Naive thymus-derived CD4-positive, alpha-beta T cell (primary cell): ENCODE results near the gene FNDC10. TPM values are rescaled to one million over a fixed set of nuclear protein-coding genes. Genes with fewer than 3 reads are reported as not detected.

ENCODE experiments used
- ATAC-seq: fragments of 150-1000 bp; cut with Tn5 transposase; 2 replicates; pipeline ENCODE4 v1.10.0; 2021; ENCODE audit warnings: mild to moderate bottlenecking, moderate library complexity
- CTCF ChIA-PET: fragments of 350-600 bp; sonication (Branson Sonifier 250); formaldehyde crosslinking; loops from one replicate; lab custom pipeline; 2021; ENCODE audit warnings: antibody characterized with exemption; lab: Charles Lee
- POLR2A ChIA-PET: fragments of 350-600 bp; sonication (Branson Sonifier 250); formaldehyde crosslinking; loops from one replicate; lab custom pipeline; 2021; ENCODE audit warnings: antibody characterized with exemption, inconsistent platforms; lab: Charles Lee
- DNase-seq, 9 donors: peaks; one replicate each; pipeline versions ENCODE4 v3.0.0 to v3.0.0-alpha.2; 2020 to 2022; ENCODE audit warnings: mixed read lengths in 1 of 9
- H3K27ac ChIP-seq: one replicate; pipeline ENCODE4 v1.7.0; 2013; ENCODE audit warnings: mild to moderate bottlenecking, low read depth, low read length, moderate library complexity
- H3K27me3 ChIP-seq, 2 donors: one replicate each; pipeline ENCODE4 v1.7.0; 2013; ENCODE audit warnings: low read length in 2 of 2, mild to moderate bottlenecking in 2 of 2, moderate library complexity in 2 of 2; ENCODE audit not compliant: control insufficient read depth in 2 of 2, insufficient read depth in 2 of 2
- H3K36me3 ChIP-seq, 3 experiments: 1 replicate in 2 of 3; 2 replicates in 1 of 3; pipeline ENCODE4 v1.7.0; 2013; ENCODE audit warnings: low read length in 3 of 3, mild to moderate bottlenecking in 3 of 3, moderate library complexity in 1 of 3; ENCODE audit not compliant: insufficient read depth in 3 of 3, control insufficient read depth in 2 of 3
- H3K4me1 ChIP-seq, 2 donors: one replicate each; pipeline ENCODE4 v1.7.0; 2013; ENCODE audit warnings: low read length in 2 of 2, mild to moderate bottlenecking in 2 of 2, moderate library complexity in 1 of 2; ENCODE audit not compliant: control insufficient read depth in 2 of 2, insufficient read depth in 2 of 2
- H3K4me3 ChIP-seq: 2 replicates; pipeline ENCODE4 v1.7.0; 2013; ENCODE audit warnings: mild to moderate bottlenecking, low read length
- H3K9me3 ChIP-seq, 3 experiments: 1 replicate in 2 of 3; 2 replicates in 1 of 3; pipeline ENCODE4 v1.7.0; 2013; ENCODE audit warnings: low read length in 3 of 3; ENCODE audit not compliant: control insufficient read depth in 2 of 3
- H3K27ac Mint-ChIP-seq, 9 donors: one replicate each; pipeline ENCODE4 v1.8.0; 2020 to 2022; ENCODE audit warnings: mixed read lengths in 9 of 9, mild to moderate bottlenecking in 8 of 9, moderate library complexity in 5 of 9, inconsistent platforms in 2 of 9
- H3K27me3 Mint-ChIP-seq, 5 donors: one replicate each; pipeline ENCODE4 v1.8.0; 2021 to 2022; ENCODE audit warnings: mixed read lengths in 5 of 5, mild to moderate bottlenecking in 1 of 5
- H3K36me3 Mint-ChIP-seq, 5 donors: one replicate each; pipeline ENCODE4 v1.8.0; 2020 to 2022; ENCODE audit warnings: mixed read lengths in 5 of 5, mild to moderate bottlenecking in 3 of 5, inconsistent platforms in 1 of 5
- H3K4me1 Mint-ChIP-seq, 7 donors: one replicate each; pipeline ENCODE4 v1.8.0; 2020 to 2022; ENCODE audit warnings: mixed read lengths in 7 of 7, mild to moderate bottlenecking in 3 of 7, inconsistent platforms in 1 of 7
- H3K4me3 Mint-ChIP-seq, 10 donors: one replicate each; pipeline ENCODE4 v1.8.0; 2020 to 2022; ENCODE audit warnings: mild to moderate bottlenecking in 10 of 10, mixed read lengths in 10 of 10, moderate library complexity in 6 of 10, inconsistent platforms in 2 of 10
- H3K9me3 Mint-ChIP-seq, 11 donors: one replicate each; pipeline ENCODE4 v1.8.0; 2020 to 2022; ENCODE audit warnings: mixed read lengths in 11 of 11, mild to moderate bottlenecking in 4 of 11, inconsistent platforms in 1 of 11, moderate library complexity in 1 of 11
- intact Hi-C, 2 donors: fragments of 100-400 bp; cut with micrococcal nuclease; formaldehyde crosslinking; loops; one replicate each; pipeline ENCODE4 v1.15.1; 2023
- polyA plus RNA-seq, 2 donors: library from polyadenylated mRNA; unstranded; fragments of 300-500 nt; fragmentation: Illumina TruSeq; gene quantifications; one replicate each; pipeline ENCODE4 v1.2.3, GENCODE V29; 2021
- total RNA-seq, 6 experiments: library from RNA in 5 of 6; stranded (reverse) in 5 of 6; gene quantifications; 1 replicate in 5 of 6; 2 replicates in 1 of 6; pipeline ENCODE4 v1.2.3 and lab custom pipeline; 2021 to 2026

The FNDC10 gene
- total and polyA plus RNA-seq, 7 experiments from 2014 or later, result 1.3 to 10.7 (median 3.2) TPM

DNA sequence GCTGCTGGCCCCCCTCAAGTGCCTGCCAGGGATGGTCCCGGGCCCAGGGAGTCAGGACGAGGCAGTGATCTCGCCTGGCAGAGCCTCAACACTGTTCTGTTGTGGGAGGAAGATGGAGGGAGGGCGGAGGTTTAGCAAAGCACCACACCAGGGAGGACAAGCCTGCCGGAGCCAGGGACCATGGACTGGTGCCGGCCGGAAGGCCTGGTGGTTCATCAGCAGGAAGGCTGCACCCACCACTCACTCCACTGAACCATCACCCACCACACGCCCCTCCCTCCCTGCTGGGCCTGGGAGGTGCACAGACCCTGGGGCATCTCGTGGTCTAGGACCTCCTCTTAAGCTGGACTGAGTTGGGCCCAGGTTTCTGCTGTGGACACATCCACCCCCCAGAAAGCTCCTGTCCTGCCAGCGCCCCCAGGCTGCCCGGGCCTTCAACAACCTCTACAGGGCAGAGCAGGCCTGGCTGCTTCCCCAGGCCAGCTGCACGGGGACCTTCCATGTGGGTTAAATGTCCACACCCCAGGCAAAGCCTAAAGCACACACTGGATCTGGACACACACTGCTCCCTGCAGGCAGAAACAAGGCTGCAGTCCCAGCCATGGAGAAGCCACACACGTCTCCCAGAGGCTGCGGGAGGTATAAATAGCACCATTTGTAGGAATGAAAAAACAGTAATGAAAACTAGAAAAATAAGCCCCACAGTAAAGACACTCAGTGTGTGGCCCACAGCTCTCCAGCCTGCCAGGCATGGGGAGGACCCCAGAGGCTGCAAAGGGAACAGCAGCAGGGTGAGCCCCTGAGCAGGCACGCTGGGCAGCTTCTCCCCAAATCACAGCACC, 49.1 kb downstream of the FNDC10 start:
- intact Hi-C loops, result no loop called here
- Mint-ChIP-seq H3K4me3 (no peak overlapping the region), H3K27me3 (no peaks in the 10 kb centered on the region), H3K9me3 (no peaks in the 10 kb centered on the region), H3K4me1 (peaks cover 0 to 6% (median 0%) of the 10 kb centered on the region in 7 donors), H3K27ac (peak overlapping the region in 2 of 9 donors; percentile 36 to 56), H3K36me3 (no peaks in the 10 kb centered on the region)
- peaks cover 0 to 6% (median 0%) of the 10 kb centered on the region in 3 experiments for H3K36me3 ChIP-seq
- ChIA-PET POLR2A (no interaction called here), CTCF (interaction anchor here (0.8 kb wide), 1 partner anchor 46 kb away, joined by 3 read pairs; no protein-coding TSS in a partner anchor)
- no peaks in the 10 kb centered on the region for H3K27me3 ChIP-seq
- no peak overlapping the region for H3K27ac ChIP-seq
- no peaks in the 10 kb centered on the region for H3K9me3 ChIP-seq
- H3K4me1 ChIP-seq, result no peaks in the 10 kb centered on the region
- no peak overlapping the region for H3K4me3 ChIP-seq
- DNase-seq (no peak), ATAC-seq (peak; percentile 18)

DNA sequence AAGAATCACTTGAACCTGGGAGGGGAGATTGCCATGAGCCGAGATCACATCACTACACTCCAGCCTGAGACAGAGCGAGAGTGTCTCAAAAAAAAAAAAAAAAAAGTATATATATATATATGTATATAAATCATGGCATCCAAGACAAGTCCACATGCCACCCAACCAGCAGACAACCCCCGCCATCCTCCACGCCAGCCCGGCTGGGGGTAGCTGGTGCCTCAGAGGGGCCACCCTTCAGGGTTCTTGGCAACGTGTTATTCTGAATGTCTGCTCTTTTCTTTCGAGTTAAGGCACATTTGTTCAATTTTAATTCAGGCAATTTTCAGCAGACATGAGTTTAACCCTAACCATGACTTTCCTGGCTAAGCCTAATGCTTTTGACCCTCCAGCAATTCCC, 49.8 kb downstream of the FNDC10 start:
- CTCF ChIA-PET, result interaction anchor here (0.8 kb wide), 1 partner anchor 46 kb away, joined by 3 read pairs; no protein-coding TSS in a partner anchor
- DNase-seq, result no peak
- Mint-ChIP-seq H3K4me1 (peaks cover 0 to 6% (median 0%) of the 10 kb centered on the region in 7 donors), H3K9me3 (no peaks in the 10 kb centered on the region), H3K36me3 (peaks cover 0 to 1% (median 0%) of the 10 kb centered on the region in 5 donors), H3K4me3 (no peak overlapping the region), H3K27ac (no peak overlapping the region), H3K27me3 (no peaks in the 10 kb centered on the region)
- H3K9me3 ChIP-seq, result no peaks in the 10 kb centered on the region
- no peak overlapping the region for H3K27ac ChIP-seq
- no peak for ATAC-seq
- intact Hi-C loops, result no loop called here
- peaks cover 0 to 6% (median 0%) of the 10 kb centered on the region in 3 experiments for H3K36me3 ChIP-seq
- no peaks in the 10 kb centered on the region for H3K27me3 ChIP-seq
- no peaks in the 10 kb centered on the region for H3K4me1 ChIP-seq
- H3K4me3 ChIP-seq, result no peak overlapping the region
- POLR2A ChIA-PET, result no interaction called here

DNA sequence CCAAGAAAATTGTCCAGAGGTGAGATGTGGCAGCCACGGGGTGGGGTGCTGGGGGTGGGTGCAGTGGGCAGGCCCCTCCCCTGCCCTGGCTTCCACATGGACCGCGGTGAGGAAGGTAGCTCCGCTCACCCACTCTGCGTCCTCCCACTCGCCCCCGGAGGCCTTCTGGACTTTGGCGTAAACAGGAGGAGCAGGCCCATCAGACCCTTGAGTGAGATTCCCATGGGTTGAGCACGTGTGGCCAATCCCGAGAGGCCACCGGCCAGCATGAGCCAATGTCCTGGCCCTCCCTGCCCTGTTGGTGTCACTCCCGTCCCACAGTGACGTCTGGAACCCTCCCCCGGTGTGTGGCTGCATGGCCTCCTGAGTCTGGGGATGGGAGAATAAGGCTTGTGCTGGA, 51.3 kb downstream of the FNDC10 start:
- no peaks in the 10 kb centered on the region for H3K9me3 Mint-ChIP-seq
- no peak overlapping the region for H3K27ac ChIP-seq
- ATAC-seq (no peak), DNase-seq (no peak)
- H3K36me3 Mint-ChIP-seq, result peaks cover 0 to 1% (median 0%) of the 10 kb centered on the region in 5 donors
- H3K9me3 ChIP-seq, result no peaks in the 10 kb centered on the region
- H3K4me1 ChIP-seq, result no peaks in the 10 kb centered on the region
- H3K4me1 Mint-ChIP-seq, result peaks cover 0 to 4% (median 0%) of the 10 kb centered on the region in 7 donors
- H3K27me3 Mint-ChIP-seq, result no peaks in the 10 kb centered on the region
- CTCF ChIA-PET, result no interaction called here
- peaks cover 0 to 9% (median 0%) of the 10 kb centered on the region in 3 experiments for H3K36me3 ChIP-seq
- intact Hi-C loops, result no loop called here
- H3K4me3 Mint-ChIP-seq, result no peak overlapping the region
- POLR2A ChIA-PET, result no interaction called here
- peak overlapping the region in 1 of 9 donors; percentile 5 for H3K27ac Mint-ChIP-seq
- H3K27me3 ChIP-seq, result no peaks in the 10 kb centered on the region
- H3K4me3 ChIP-seq, result no peak overlapping the region

Other genes with a start within 250 kb of the FNDC10 start
- 1 to 10 TPM in 3 of 5 experiments, under 1 TPM in 2; 0.39 to 2.2 (median 1.0) TPM for gene MXRA8, start 241.6 kb downstream of the FNDC10 start, total RNA-seq
- under 1 TPM; 0.41 to 0.66 TPM for gene MXRA8, start 241.6 kb downstream of the FNDC10 start, polyA plus RNA-seq
- gene AURKAIP1, start 224.9 kb downstream of the FNDC10 start, total RNA-seq, result 100 to 1,000 TPM in 1 of 5 experiments, 10 to 100 TPM in 4; 53.8 to 107 (median 64.5) TPM
- gene AURKAIP1, start 224.9 kb downstream of the FNDC10 start, polyA plus RNA-seq, result 100 to 1,000 TPM; 135 to 160 TPM
- gene CCNL2, start 200.8 kb downstream of the FNDC10 start, total RNA-seq, result 100 to 1,000 TPM; 130 to 403 (median 278) TPM
- 10 to 100 TPM; 16.3 to 38.3 TPM for gene CCNL2, start 200.8 kb downstream of the FNDC10 start, polyA plus RNA-seq
- gene MRPL20, start 192.8 kb downstream of the FNDC10 start, total RNA-seq, result 100 to 1,000 TPM in 4 of 5 experiments, 10 to 100 TPM in 1; 91.2 to 135 (median 122) TPM
- gene MRPL20, start 192.8 kb downstream of the FNDC10 start, polyA plus RNA-seq, result 100 to 1,000 TPM; 221 to 239 TPM
- gene ANKRD65, start 178.9 kb downstream of the FNDC10 start, total RNA-seq, result not detected
- not detected for gene ANKRD65, start 178.9 kb downstream of the FNDC10 start, polyA plus RNA-seq
- 1 to 10 TPM in 1 of 5 experiments, under 1 TPM in 1, not detected in 3; 0.15 to 1.2 TPM for gene VWA1, start 164.4 kb downstream of the FNDC10 start, total RNA-seq
- not detected for gene VWA1, start 164.4 kb downstream of the FNDC10 start, polyA plus RNA-seq
- gene ATAD3C, start 150.4 kb downstream of the FNDC10 start, total RNA-seq, result 1 to 10 TPM in 4 of 5 experiments, under 1 TPM in 1; 0.61 to 2.0 (median 1.4) TPM
- gene ATAD3C, start 150.4 kb downstream of the FNDC10 start, polyA plus RNA-seq, result under 1 TPM; 0.64 to 0.76 TPM
- gene ATAD3B, start 128.4 kb downstream of the FNDC10 start, total RNA-seq, result 10 to 100 TPM; 42.5 to 53.8 (median 51.7) TPM
- gene ATAD3B, start 128.4 kb downstream of the FNDC10 start, polyA plus RNA-seq, result 1 to 10 TPM; 4.5 to 6.1 TPM
- gene ATAD3A, start 88.0 kb downstream of the FNDC10 start, total RNA-seq, result 10 to 100 TPM; 21.0 to 41.3 (median 22.9) TPM
- 10 to 100 TPM in 1 of 2 donors, 1 to 10 TPM in 1; 5.4 to 11.6 TPM for gene ATAD3A, start 88.0 kb downstream of the FNDC10 start, polyA plus RNA-seq
- gene TMEM240, start 59.5 kb downstream of the FNDC10 start, total RNA-seq, result 1 to 10 TPM in 3 of 5 experiments, under 1 TPM in 1, not detected in 1; 0.66 to 2.8 (median 1.7) TPM
- gene TMEM240, start 59.5 kb downstream of the FNDC10 start, polyA plus RNA-seq, result under 1 TPM in 1 of 2 donors, not detected in 1; 0.84 TPM
- 100 to 1,000 TPM; 121 to 148 (median 137) TPM for gene SSU72, start 25.3 kb downstream of the FNDC10 start, total RNA-seq
- gene SSU72, start 25.3 kb downstream of the FNDC10 start, polyA plus RNA-seq, result 100 to 1,000 TPM; 211 to 267 TPM
- gene MIB2, start 15.4 kb upstream of the FNDC10 start, total RNA-seq, result 100 to 1,000 TPM in 2 of 5 experiments, 10 to 100 TPM in 3; 45.6 to 129 (median 65.7) TPM
- gene MIB2, start 15.4 kb upstream of the FNDC10 start, polyA plus RNA-seq, result 10 to 100 TPM; 23.4 to 36.7 TPM
- gene MMP23B, start 32.0 kb upstream of the FNDC10 start, total RNA-seq, result 10 to 100 TPM in 1 of 5 experiments, 1 to 10 TPM in 4; 2.7 to 12.8 (median 4.2) TPM
- gene MMP23B, start 32.0 kb upstream of the FNDC10 start, polyA plus RNA-seq, result not detected
- gene CDK11B, start 58.9 kb upstream of the FNDC10 start, total RNA-seq, result 10 to 100 TPM; 32.3 to 45.4 (median 41.9) TPM
- gene CDK11B, start 58.9 kb upstream of the FNDC10 start, polyA plus RNA-seq, result 10 to 100 TPM; 11.8 to 16.5 TPM
- gene SLC35E2B, start 92.7 kb upstream of the FNDC10 start, total RNA-seq, result 100 to 1,000 TPM in 2 of 5 experiments, 10 to 100 TPM in 3; 69.9 to 138 (median 76.7) TPM
- 10 to 100 TPM; 45.4 to 66.3 TPM for gene SLC35E2B, start 92.7 kb upstream of the FNDC10 start, polyA plus RNA-seq
- gene CDK11A, start 124.2 kb upstream of the FNDC10 start, total RNA-seq, result 100 to 1,000 TPM in 4 of 5 experiments, 10 to 100 TPM in 1; 91.5 to 218 (median 157) TPM
- 10 to 100 TPM in 1 of 2 donors, 1 to 10 TPM in 1; 9.8 to 17.2 TPM for gene CDK11A, start 124.2 kb upstream of the FNDC10 start, polyA plus RNA-seq
- gene NADK, start 178.3 kb upstream of the FNDC10 start, total RNA-seq, result 100 to 1,000 TPM in 1 of 5 experiments, 10 to 100 TPM in 4; 45.2 to 115 (median 50.3) TPM
- gene NADK, start 178.3 kb upstream of the FNDC10 start, polyA plus RNA-seq, result 10 to 100 TPM; 14.7 to 24.0 TPM